AG20443 (cell line): ENCODE measurements around the gene UBE2V1.

ENCODE experiments used
- DNase-seq: peaks from one replicate; pipeline ENCODE4 v3.0.0; 2012; ENCODE audit warnings: low spot score, mixed read lengths

The UBE2V1 gene

DNA sequence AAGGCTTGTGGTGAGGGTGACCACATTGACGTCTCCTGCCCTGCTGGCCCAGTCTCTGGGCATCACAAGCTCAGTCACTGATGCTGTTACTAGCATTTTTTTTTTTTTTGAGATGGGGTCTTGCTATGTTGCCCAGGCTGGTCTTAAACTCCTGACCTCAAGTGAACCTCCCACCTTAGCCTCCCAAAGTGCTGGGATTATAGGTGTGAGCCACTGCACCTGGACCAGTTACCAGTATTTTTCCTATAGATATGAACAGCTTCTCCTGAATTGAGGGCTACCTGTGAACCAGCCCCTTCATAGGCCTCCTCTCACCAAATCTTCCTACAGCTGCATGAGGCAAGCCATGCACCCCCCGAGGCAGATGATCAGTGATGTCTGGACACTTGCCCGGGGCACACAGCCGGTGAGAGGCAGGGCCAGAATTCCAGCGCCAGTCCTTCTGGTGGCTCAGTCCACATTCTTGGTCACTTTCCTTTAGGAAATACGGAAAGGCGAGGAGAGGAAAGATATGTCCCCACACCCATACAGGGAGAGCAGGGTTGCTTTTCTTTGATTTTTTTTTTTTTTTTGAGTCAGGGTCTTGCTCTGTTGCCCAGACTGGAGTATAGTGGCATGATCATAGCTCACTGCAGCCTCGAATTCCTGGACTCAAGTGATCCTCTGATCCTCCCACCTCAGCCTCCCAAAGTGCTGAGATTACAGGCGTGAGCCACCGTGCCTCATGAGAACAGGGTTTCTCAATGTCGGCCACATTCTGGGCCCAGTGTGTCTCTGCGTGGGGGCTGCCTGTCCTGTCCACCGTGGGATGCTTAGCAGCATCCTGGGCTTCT, 50.7 kb downstream of the UBE2V1 start:
- no peak for DNase-seq

DNA sequence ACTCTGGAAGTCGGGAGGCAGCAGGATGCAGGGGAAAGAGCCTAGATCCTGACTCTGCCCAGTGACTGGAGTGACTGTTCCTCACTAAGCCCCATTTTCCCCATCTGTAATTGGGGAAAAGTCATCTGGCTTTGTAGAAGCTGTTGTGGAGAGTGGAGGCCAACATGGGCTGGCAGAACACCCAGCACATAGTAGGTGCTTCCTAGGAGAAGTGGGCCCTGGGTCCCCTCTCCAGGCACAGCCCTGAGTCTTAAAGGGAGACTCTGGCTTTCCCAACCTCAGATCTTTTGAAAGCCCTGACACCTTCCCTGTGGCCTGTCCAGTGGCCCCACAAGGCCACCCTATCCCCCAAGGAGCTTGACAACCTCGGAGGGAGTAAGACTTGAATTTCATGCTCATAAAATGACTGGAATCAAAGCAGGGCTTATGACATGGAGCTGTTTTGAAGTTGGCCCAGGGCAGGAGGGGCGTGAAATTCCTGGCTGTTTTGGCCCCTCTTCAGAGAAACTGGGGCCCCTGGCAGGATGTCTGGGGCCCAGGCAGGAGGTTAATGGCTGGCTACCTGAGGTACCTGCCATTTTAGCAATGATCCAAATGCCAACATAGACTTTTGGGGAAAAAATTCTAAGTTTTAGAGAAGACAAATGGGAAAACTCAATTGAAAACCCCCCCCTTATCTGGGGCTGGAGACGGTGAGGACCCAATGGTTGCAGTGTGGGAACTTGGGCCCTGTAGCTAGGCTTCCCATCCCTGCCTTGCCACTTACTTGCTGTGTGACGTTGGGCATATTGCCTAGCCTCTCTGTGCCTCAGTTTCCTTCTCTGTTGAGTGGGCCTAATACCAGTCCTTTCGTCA, 51.6 kb downstream of the UBE2V1 start:
- no peak for DNase-seq

DNA sequence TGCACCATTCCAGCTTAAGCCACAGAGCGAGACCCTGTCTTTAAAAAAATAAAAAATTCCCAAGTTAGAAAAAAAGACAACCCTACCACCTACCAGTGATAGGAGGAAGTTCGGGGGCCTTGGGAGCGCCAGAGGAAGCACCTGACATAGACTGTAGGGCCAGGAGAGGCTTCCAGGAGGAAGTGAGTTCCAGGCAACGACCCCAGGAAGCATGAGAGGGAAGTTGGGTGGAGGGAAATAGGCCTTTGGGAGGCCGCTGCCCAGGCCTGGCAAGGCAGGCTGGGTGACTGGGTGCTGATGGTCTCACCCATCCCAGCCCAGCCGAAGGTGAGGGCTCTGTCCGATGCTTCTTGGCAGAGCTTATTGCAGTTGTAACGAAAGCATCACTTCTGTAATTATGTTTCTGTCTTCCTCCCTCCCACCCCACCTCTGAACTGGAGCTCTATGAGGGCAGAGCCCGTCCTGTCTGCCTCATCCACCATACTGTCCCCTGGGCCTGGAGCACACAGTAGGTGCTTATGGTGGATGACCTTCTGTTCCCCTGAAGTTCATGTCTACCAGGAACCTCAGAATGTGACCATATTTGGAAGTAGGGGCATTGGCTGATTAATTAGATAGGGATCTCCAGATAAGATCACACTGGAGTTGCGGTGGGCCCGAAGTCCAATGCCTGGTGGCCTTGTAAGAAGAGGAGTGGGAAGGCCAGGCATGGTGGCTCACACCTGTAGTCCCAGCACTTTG, 54.1 kb downstream of the UBE2V1 start:
- no peak for DNase-seq

DNA sequence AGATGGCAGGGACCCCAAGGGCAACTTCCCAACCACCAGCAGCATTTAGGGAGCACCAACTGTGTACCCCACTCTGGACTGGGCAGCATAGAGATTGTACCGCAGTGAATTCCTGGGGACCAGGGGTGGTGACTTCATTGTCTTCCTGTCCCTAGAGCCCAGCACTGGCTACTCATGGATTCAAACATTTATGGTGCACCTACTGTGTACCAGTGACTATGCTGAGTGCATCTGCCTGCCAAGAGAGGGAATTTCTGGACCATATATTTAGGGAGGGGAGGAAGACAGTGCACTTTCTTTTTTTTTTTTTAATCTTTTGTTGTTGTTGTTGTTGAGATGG, 55.3 kb downstream of the UBE2V1 start:
- DNase-seq = no peak

DNA sequence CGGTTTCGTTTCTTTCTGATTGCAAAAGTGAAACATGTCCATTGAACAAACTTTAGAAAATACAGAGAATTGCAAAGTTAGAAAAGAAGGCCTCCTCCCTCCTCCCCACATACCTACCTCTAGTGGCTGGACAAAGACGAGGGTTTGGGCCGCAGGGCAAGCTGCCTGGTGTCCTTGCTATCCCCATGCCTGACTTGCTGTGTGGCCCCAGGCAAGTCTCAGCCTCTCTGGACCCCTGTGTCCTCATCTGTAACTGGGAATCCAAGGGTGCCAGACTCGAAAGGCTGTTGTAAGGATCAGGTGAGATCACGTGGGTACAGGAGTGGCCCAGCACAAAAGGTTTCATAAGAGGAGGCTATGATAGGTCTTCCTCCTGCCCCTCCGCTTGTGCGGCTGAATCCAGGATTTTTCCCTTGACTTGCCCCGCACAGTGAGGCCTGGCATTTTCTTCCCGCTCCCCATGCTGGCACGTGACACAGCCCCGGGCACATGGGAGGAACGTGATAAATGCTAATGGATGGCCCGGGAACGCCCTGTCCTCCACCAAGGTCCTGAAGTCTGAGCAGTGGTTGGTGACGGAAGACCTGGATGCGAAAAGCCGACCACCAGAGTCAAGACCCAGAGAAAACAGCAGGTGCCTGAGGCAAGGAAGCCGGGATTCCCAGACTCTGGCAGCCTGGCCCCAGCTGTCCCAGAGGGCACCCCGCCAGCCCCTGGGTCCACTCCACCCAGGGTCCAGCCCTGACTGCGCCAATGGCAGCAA, 55.8 kb downstream of the UBE2V1 start:
- no peak for DNase-seq

DNA sequence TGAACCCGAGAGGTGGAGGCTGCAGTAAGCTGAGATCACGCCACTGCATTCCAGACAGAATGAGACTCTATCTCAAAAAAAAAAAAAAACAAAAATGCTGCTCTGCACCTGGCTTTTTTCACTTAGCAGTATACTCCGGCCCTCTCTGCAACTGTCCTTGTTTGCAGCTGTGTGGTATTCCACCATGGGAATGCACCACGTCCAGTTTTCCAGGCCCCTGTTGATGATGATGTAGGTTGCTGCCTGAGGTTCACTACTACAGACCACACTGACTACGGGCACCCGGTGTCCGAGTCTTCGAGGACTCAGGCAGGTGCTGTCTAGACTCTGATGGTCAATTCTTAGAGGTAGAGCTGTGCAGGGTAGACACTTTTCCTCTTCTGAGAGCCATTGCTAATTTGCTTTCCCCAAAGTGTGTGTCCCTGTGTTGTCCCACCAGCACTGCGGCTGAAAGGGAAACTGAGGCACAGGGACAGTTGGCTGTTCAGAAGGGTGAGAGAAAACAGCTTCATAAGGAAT, 56.5 kb downstream of the UBE2V1 start:
- no peak for DNase-seq

DNA sequence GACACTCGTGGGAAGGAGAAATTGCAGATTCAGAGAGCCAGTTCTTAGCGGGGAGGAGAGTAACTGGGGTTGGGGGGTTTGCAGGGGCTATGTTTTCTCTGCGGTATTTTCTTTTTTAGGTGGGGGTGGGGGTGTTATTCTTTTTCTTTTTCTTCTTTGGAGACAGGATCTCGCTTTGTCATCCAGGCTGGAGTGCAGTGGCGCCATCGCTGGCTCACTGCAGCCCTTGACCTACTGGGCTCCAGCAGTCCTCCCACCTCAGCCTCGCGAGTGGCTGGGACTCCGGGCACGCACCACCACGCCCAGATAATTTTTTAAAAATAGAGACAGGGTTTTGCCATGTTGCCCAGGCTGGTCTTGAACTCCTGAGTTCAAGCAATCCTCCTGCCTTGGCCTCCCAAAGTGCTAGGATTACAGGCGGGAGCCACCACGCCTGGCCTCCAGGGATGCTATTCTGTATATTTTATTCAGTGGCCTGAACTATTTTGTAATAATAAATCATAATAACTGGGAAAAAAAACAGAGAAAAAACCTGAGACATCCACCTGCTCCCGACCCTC, 57.3 kb downstream of the UBE2V1 start:
- DNase-seq = no peak

DNA sequence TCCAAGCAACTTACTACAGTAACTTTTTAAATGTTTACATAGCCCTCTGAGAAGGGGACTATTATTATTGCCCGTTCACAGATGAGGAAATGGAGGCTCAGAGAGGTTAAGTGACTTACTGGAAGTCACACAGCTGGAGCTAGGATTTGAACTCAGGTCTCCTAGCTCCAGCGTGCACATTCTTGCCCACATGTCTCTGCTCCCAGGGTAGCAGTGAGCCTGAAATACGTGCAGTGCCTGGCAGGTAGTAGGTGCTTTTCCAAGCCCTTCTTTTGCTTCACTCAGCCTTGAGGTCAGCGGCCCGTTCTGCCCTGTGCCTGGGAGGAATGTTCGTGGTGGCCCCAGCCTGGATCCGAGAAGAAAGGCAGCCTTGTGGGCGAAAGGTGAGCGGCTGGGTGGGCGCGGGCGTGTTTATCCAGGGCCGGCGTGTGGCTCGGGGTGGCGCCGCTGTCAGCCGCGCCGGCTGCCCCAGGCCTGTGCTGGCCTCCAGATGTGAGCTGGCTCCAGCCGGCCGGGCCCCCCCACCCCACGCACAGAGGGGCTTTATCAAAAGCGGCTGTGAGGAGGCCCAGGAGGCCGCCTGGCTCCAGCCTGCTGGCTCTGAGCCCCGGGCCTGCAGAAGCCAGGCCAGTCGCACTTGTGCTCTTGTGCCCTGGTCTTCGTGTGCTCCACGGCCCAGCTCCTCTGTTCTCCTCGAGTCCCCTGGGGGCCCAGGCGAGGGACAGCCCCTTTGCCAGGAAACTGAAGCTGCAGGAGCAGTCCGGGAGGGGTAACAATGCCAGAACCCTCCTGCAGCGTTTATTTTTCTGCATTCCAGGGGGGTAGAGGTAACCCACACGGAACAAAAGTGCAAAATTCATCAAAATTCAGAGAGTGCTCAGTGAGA, 58.1 kb downstream of the UBE2V1 start:
- peak; percentile 67 for DNase-seq

DNA sequence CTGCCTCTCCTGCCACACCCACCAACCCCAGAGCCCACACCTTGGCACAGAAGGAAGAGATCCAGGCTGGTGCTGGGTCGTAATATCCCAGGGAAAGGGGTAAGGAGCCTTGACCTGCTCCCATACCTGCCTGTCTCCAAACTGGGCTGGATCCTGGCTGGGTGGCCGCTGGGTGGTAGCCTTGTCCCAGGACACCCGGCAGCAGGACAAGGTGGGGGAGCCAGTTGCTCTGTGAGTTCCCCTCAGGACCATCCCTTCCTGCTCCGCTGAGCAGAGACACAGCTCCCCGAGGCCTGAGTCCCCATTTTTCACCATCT, 58.8 kb downstream of the UBE2V1 start:
- no peak for DNase-seq

DNA sequence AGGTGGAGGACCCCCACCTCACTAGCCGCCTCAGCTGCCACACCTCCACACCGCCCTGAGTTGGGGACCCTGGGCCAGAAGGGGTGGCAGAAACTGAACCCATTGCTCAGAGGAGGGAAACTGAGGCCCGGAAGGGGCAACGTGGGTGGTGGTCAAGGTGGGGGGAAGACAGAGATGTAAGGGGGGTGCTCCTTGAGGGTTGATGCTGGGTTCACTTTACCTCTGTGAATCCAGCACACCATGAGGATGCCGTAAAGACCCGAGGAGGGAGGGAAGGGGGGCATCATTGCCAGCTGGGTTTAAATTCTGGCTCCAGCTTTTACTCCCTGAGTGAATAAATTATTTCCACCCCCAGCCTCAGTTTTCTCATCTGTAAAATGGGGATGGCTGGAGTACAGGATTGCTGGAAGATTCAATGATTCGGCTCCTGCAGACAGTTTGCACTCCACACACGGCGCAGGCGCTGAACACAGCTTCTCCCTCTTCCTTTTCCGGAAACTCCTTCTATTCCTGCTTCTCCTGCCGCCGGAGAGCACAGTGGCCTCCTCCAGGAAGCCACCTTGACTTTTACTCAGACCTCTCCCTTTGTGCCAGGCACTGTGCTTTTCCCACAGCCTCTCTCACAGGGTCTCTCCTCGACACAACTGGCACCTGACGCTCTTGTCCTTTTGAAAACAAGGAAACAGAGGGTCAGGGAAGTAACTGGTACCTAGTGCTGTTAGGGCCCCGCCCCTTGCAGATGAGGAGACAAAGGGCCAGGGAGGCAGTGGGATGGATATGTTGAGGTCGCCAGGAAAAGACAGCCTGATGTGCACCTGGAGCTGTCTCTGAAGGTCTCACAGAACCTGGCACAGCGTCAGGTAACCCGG, 59.4 kb downstream of the UBE2V1 start:
- no peak for DNase-seq

DNA sequence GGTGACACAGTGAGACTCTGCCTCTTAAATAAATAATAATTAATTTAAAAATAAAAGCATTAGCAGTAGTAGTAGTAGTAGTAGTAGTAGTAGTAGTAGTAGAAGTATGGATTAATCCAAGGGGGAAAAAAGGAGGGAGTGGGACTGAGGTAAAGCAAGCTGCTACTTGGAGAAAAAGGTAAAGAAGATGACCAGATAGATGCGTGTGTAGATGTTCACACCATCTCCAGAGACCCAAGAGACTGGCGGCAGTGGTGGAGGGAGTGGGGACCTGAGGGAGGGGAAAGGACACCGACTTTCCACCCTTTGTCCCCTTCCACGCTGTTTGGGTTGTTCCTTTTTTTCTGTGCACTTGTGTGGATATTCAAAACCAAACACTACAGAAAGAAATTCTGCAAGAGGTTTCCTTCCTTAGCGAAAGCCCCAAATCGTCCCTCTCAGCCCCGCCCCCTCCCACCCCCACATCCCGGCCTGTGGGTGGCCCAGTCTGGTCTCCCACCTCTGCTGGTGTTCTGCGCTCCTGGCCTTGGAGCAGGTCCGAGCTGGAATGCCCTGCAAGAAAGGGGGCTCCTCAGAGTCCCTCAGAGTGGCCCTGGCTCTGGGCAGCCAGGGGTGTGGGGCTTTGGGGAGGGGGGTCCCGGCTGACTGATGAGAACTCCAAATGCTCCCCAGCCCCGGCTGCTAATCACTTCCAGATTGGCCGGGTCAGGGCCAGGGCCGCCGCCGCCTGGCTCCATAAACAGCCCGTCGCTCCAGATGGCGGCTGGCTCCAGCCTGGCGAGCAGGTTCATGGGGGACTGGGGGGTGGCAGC, 60.2 kb downstream of the UBE2V1 start:
- no peak for DNase-seq

DNA sequence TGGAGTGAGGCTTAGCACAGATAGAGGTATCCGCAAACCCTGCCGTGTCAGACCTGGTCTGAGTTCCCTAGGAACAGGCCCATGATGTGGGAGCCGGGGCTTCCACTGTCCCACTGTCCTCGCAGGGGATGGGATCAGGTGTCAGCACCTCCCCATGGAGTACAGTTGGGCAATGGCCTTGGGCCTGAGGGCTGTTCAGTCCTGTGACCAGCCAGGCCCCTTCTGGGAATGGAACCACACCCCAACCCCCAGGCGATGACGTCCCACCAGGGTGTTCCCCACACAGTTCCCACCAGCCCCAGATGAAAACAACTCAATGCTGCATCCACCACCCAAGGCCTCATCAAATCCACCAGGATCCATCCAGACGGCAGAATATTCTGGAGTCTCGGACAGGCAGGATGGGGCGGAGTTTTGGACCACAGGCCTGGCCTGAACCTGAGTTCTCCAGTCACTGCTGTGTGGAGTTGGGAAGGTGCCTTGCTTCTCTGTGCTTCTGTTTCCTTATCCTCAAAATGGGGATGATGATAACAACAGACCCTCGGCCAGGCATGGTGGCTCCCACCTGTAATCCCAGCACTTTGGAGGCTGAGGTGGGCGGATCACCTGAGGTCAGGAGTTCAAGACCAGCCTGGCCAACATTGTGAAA, 62.2 kb downstream of the UBE2V1 start:
- peak; percentile 63 for DNase-seq

DNA sequence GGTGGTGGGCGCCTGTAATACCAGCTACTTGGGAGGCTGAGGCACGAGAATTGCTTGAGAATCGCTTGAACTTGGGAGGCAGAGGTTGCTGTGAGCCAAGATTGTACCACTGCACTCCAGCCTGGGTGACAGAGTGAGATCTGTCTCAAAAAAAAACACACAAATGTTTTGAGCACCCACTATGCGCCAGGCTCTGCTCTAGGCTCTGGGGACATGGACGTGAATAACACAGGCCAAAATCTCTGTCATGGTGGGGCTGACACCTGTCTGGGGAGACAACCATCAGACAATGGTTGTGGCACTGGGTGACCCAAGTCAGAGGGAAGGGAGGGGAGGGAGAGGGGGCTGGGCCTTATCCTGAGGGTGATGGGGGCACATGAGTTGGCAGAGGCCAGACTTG, 62.7 kb downstream of the UBE2V1 start:
- no peak for DNase-seq

DNA sequence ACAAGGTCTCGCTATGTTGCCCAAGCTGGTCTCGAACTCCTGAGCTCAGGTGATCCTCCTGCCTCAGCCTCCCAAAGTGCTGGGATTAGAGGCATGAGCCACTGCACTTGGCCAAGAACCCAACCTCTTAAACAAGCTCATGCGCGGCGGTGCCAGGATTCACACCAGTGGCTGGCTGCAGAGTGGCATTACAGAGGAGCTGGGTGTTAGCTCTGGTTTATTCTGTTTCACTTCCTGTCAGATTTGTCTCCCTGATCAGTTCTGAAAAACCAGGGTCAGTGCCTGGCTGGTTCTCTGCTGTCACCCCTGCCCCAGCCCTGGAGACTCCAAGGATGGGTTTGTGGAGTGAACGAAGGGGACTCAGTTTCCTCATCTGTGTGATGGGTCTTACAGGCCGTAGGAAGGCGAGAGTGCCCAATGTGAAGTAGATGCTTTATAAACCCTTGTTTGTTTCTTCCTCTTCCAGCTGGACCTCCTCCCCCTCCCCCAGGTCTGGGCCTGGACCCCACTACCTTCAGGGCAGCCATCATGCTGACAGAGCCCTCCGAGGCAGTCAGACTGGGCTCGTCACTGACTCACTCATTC, 63.4 kb downstream of the UBE2V1 start:
- DNase-seq = no peak

DNA sequence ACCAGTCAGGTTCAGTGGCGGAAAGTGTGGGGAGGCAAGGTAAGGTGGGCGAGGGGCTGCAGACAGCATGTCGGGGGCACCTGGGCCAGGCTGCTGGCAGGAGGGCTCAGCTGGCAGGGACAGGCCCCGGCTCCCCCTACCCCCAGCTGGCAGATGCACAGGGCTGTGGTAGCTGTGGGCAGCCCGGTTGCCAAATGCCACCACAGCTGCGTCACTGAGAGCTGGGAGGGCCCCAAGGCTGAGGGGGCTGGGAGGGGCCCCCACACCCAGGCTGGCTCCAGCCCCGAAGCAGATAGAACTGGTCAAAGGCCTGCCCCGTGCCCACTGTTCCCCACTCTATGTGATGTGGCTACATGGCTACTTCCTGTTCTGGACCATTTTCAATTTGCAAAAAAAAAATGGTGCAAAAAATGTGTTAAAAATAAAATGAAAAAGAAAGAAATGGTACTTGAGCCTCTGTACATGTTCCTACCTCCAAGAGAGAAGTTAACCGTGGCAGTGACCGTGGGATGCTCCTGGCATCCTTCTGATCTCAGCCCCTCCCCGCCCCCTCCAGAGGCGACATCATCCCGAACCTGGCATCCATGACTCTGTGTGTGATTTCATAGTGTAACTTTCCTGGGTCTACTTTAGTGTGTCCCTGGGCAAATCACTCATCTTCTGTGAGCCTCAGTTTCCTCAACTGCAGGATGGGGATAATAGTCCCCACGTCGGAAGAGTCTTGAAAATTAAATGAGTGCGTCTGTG, 64.4 kb downstream of the UBE2V1 start:
- DNase-seq = peak; percentile 90

DNA sequence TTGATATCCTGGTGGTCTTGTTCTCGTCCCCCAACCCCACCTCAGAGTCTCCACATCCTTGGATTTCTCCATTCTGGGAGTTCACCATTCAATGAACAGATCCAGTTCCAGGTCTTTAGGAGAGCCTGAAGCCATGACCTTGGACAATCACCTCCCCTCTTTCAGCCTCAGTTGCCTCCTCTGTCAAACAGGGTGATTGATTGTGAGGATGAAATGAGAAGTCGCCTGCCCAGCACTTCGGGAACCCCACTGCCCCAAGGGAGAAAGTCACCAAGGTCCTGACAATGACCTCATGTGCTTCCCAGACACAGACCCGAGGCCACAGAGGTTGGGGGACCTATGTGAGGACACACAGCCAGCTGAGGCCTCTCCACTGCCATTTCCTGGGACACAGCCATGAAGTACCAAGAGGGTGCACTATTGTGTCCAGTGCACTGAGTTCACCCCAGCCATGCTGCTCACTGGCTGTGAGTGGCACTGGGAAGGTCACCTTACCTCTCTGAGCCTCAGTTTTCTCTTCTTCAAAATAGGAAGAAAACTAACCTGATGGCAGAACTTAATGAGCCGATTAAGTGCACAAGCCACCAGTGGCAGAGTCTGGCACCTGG, 68.5 kb downstream of the UBE2V1 start:
- DNase-seq = no peak
